Measurements from ENCODE around the gene OR6X1.
A peak's percentile ranks its signal among the peaks of the same experiment; 100 is the strongest.
"Not testable (repeated sequence)": the region's sequence is repeated elsewhere in the genome, so short reads cannot be mapped to it uniquely, and the experiment has no call there.

The OR6X1 gene

DNA sequence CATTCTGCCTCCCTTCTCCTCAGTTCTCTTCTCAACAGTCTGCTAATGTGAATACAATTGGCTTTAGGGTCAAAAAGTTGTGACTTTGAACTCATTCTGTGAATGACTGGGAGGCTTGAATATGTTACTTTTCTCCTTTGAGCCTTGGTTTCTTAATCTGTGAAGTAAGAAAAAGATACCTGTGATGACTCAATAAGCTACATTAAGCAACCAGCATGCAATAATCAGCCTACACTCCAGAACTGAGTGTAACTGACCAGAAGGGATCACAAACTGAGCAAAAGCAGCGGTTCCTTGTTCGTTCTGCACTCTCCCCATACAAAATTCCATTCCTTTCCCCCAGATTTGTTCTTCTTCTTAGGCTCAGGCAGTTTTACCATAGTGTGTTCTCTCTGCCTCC lies 36.3 kb downstream of the OR6X1 start:
- Histone ChIP-seq H3K27ac (ENCODE audit: low read depth, low read length) (no peak overlapping the region), H3K9me3 (ENCODE audit: control insufficient read depth, insufficient read depth, low read length) (no peaks in the 10 kb centered on the region), H3K79me2 (ENCODE audit: control insufficient read depth, low read length) (no peaks in the 10 kb centered on the region), H3K9me2 (replicated peaks; ENCODE audit: control insufficient read depth, low read length) (no peaks in the 10 kb centered on the region), H3K27me3 (ENCODE audit: control insufficient read depth, low read length) (peaks cover 7% of the 10 kb centered on the region; the same call in 1 of the 2 replicates), H3F3A (ENCODE audit: control insufficient read depth, insufficient read depth) (no peaks in the 10 kb centered on the region), H3K4me2 (ENCODE audit: low read length) (no peak overlapping the region), H3K4me3 (ENCODE audit: low read length) (no peak overlapping the region), H4K20me1 (ENCODE audit: control insufficient read depth, insufficient read depth, low read depth, low read length) (no peaks in the 10 kb centered on the region), H3K36me3 (ENCODE audit: control insufficient read depth, low read length) (no peaks in the 10 kb centered on the region), H3K4me1 (ENCODE audit: control insufficient read depth, low read length) (no peaks in the 10 kb centered on the region)
- TF ChIP-seq, protein P1, sequence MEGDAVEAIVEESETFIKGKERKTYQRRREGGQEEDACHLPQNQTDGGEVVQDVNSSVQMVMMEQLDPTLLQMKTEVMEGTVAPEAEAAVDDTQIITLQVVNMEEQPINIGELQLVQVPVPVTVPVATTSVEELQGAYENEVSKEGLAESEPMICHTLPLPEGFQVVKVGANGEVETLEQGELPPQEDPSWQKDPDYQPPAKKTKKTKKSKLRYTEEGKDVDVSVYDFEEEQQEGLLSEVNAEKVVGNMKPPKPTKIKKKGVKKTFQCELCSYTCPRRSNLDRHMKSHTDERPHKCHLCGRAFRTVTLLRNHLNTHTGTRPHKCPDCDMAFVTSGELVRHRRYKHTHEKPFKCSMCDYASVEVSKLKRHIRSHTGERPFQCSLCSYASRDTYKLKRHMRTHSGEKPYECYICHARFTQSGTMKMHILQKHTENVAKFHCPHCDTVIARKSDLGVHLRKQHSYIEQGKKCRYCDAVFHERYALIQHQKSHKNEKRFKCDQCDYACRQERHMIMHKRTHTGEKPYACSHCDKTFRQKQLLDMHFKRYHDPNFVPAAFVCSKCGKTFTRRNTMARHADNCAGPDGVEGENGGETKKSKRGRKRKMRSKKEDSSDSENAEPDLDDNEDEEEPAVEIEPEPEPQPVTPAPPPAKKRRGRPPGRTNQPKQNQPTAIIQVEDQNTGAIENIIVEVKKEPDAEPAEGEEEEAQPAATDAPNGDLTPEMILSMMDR (IDR thresholded peaks at IDR 0.05; ENCODE audit: low read depth, low read length, poor library complexity, severe bottlenecking), result no peak
- no peak for TF ChIP-seq EZH2phosphoT487 (IDR thresholded peaks at IDR 0.05; ENCODE audit: borderline replicate concordance, low read length)

DNA sequence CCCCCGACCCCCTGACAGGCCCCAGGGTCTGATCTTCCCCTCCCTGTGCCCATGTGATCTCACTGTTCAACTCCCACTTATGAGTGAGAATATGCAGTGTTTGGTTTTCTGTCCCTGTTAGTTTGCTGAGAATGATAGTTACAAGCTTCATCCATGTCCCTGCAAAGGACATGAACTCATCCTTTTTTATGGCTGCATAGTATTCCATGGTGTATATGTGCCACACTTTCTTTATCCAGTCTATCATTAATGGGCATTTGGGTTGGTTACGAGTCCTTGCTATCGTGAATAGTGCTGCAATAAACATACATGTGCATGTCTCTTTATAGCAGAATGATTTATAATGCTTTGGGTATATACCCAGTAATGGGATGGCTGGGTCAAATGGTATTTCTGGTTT lies 41.7 kb downstream of the OR6X1 start:
- not testable (repeated sequence) for H3K27me3 ChIP-seq (ENCODE audit: control insufficient read depth, low read length); H4K20me1 ChIP-seq (ENCODE audit: control insufficient read depth, insufficient read depth, low read depth, low read length); H3F3A ChIP-seq (ENCODE audit: control insufficient read depth, insufficient read depth); H3K9me2 ChIP-seq (replicated peaks; ENCODE audit: control insufficient read depth, low read length); H3K79me2 ChIP-seq (ENCODE audit: control insufficient read depth, low read length); H3K9me3 ChIP-seq (ENCODE audit: control insufficient read depth, insufficient read depth, low read length); H3K36me3 ChIP-seq (ENCODE audit: control insufficient read depth, low read length); H3K27ac ChIP-seq (ENCODE audit: low read depth, low read length); H3K4me2 ChIP-seq (ENCODE audit: low read length); H3K4me3 ChIP-seq (ENCODE audit: low read length); H3K4me1 ChIP-seq (ENCODE audit: control insufficient read depth, low read length)

DNA sequence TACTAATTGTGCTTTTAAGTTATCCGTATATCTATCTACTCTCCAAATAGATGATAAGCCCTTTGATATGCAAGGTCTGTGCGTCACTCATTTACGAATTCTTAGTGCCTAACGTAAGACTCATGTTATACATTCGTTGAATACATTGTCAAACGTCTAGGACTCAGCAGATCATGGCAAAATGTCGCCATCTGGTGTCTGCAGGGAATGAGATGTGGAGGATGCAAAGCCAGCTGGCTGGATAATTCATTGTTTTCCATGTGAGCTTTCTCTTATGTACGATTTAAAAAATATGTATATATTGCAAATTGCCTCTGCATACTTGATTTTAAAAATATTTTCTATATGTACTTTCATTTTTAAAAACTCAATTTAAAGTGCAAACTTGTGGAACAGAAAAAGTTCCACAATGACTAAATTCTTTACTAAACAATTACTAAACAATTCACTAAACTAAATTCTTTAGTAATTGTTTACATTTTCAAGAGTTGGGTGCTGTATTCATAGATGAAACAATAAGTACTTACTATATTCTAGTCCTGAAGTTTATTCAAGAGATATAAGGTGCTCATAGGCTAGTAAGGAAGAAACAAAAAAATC lies 46.6 kb downstream of the OR6X1 start:
- Histone ChIP-seq H3K36me3 (ENCODE audit: control insufficient read depth, low read length) (no peaks in the 10 kb centered on the region), H3K27ac (ENCODE audit: low read depth, low read length) (no peak overlapping the region), H3K4me1 (ENCODE audit: control insufficient read depth, low read length) (peaks cover 20% of the 10 kb centered on the region), H3K4me3 (ENCODE audit: low read length) (0 out of 2 replicates have a peak overlapping the region, but pooled peaks have one; percentile 8), H3K9me2 (replicated peaks; ENCODE audit: control insufficient read depth, low read length) (no peaks in the 10 kb centered on the region), H3F3A (ENCODE audit: control insufficient read depth, insufficient read depth) (no peaks in the 10 kb centered on the region), H3K4me2 (ENCODE audit: low read length) (peak overlapping the region; percentile 32), H3K27me3 (ENCODE audit: control insufficient read depth, low read length) (no peaks in the 10 kb centered on the region), H4K20me1 (ENCODE audit: control insufficient read depth, insufficient read depth, low read depth, low read length) (no peaks in the 10 kb centered on the region), H3K79me2 (ENCODE audit: control insufficient read depth, low read length) (no peaks in the 10 kb centered on the region), H3K9me3 (ENCODE audit: control insufficient read depth, insufficient read depth, low read length) (no peaks in the 10 kb centered on the region)
- no peak for TF ChIP-seq EZH2phosphoT487 (IDR thresholded peaks at IDR 0.05; ENCODE audit: borderline replicate concordance, low read length)
- TF ChIP-seq, protein P1 (IDR thresholded peaks at IDR 0.05; ENCODE audit: low read depth, low read length, poor library complexity, severe bottlenecking), result peak; percentile 81

DNA sequence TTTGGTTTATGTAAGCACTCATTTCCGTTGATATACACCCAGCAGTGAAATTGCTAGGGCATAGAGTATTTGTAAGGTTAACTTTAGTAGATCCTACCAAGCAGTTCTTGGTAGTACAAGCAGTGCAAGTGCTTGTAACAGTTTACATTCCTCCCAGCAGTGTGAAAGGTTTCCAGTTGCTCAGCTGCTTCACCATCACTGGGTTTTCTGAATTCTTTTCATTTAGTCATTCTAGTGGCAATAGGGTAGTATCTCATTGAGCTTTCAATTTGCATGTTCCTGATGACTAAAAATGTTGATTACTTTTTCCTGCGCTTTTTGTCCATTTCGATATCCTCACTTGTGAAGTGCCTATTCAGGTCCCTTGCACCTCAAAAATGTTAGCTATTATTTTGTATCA lies 47.1 kb downstream of the OR6X1 start:
- 0 out of 2 replicates have a peak overlapping the region, but pooled peaks have one; percentile 8 for H3K4me3 ChIP-seq (ENCODE audit: low read length)
- H4K20me1 ChIP-seq (ENCODE audit: control insufficient read depth, insufficient read depth, low read depth, low read length), result no peaks in the 10 kb centered on the region
- TF ChIP-seq EZH2phosphoT487 (IDR thresholded peaks at IDR 0.05; ENCODE audit: borderline replicate concordance, low read length), result no peak
- TF ChIP-seq, protein P1 (IDR thresholded peaks at IDR 0.05; ENCODE audit: low read depth, low read length, poor library complexity, severe bottlenecking), result no peak
- H3K4me1 ChIP-seq (ENCODE audit: control insufficient read depth, low read length), result peaks cover 25% of the 10 kb centered on the region
- H3K79me2 ChIP-seq (ENCODE audit: control insufficient read depth, low read length), result no peaks in the 10 kb centered on the region
- no peak overlapping the region for H3K27ac ChIP-seq (ENCODE audit: low read depth, low read length)
- H3K4me2 ChIP-seq (ENCODE audit: low read length), result peak overlapping the region; percentile 32
- no peaks in the 10 kb centered on the region for H3F3A ChIP-seq (ENCODE audit: control insufficient read depth, insufficient read depth)
- no peaks in the 10 kb centered on the region for H3K9me3 ChIP-seq (ENCODE audit: control insufficient read depth, insufficient read depth, low read length)
- H3K27me3 ChIP-seq (ENCODE audit: control insufficient read depth, low read length), result no peaks in the 10 kb centered on the region
- H3K9me2 ChIP-seq (replicated peaks; ENCODE audit: control insufficient read depth, low read length), result no peaks in the 10 kb centered on the region
- no peaks in the 10 kb centered on the region for H3K36me3 ChIP-seq (ENCODE audit: control insufficient read depth, low read length)
